HG03103 (cell line): ENCODE measurements around the gene URGCP.

Experiments used
- ATAC-seq: cut with Tn5 transposase; IDR thresholded peaks from one replicate; pipeline ENCODE4 v1.9.1; 2021; ENCODE audit warnings: low read depth; ENCODE audit not compliant: unreplicated experiment

URGCP gene

GRCh38 chr7:43876976-43877745 is 29.2 kb downstream of the URGCP start:
- no peak for ATAC-seq

GRCh38 chr7:43876241-43876640 is 30.2 kb downstream of the URGCP start:
- no peak for ATAC-seq

- ATAC-seq, result no peak
These were observed 33.1 kb downstream of the URGCP start for GRCh38 chr7:43873300-43873699.

GRCh38 chr7:43872406-43873110 is 33.8 kb downstream of the URGCP start:
- ATAC-seq, result no peak

- ATAC-seq, result no peak
These were observed 35.3 kb downstream of the URGCP start for GRCh38 chr7:43871064-43871463.

- ATAC-seq, result no peak
These were observed 36.1 kb downstream of the URGCP start for GRCh38 chr7:43870316-43870715.

- peak; percentile 10 for ATAC-seq
These were observed 36.5 kb downstream of the URGCP start for GRCh38 chr7:43869867-43870240.

GRCh38 chr7:43869006-43869866 is 37.2 kb downstream of the URGCP start, which contains the start of gene MRPS24:
TSS of gene MRPS24 (minus strand) at chr7:43869517. CDS start at chr7:43869495, 22 bp downstream.
- ATAC-seq, result peak; percentile 94

GRCh38 chr7:43868681-43869005 is 37.8 kb downstream of the URGCP start:
- ATAC-seq, result no peak

GRCh38 chr7:43868181-43868580 is 38.2 kb downstream of the URGCP start:
- ATAC-seq, result no peak

GRCh38 chr7:43865277-43865676 is 41.1 kb downstream of the URGCP start:
- ATAC-seq, result no peak

- no peak for ATAC-seq
These were observed 42.3 kb downstream of the URGCP start for GRCh38 chr7:43864126-43864525.

- ATAC-seq, result no peak
These were observed 49.4 kb downstream of the URGCP start for GRCh38 chr7:43856996-43857395.

- no peak for ATAC-seq
These were observed 50.1 kb downstream of the URGCP start for GRCh38 chr7:43856316-43856715.

- no peak for ATAC-seq
These were observed 51.2 kb downstream of the URGCP start for GRCh38 chr7:43855176-43855575.

- no peak for ATAC-seq
These were observed 54.6 kb downstream of the URGCP start for GRCh38 chr7:43851805-43852204.

GRCh38 chr7:43850348-43851116 is 55.9 kb downstream of the URGCP start:
- ATAC-seq, result no peak

- ATAC-seq, result no peak
These were observed 57.3 kb downstream of the URGCP start for GRCh38 chr7:43849047-43849446.

- no peak for ATAC-seq
These were observed 58.9 kb downstream of the URGCP start for GRCh38 chr7:43847496-43847895.

- no peak for ATAC-seq
These were observed 61.7 kb downstream of the URGCP start for GRCh38 chr7:43844662-43845061.
